Fibroblast of skin of left quadriceps (primary cell): Measurements from ENCODE around the gene MUSK.

Experiments
- DNase-seq, 2 experiments: peaks; one replicate each; pipeline ENCODE4 v3.0.0-alpha.2; 2013; ENCODE audit warnings: low read depth in 2 of 2

Gene MUSK

GRCh38 chr9:110691002-110691549 lies 22.5 kb downstream of the MUSK start:
- DNase-seq, result no peak

- peak in 1 of 2 experiments; percentile 10 for DNase-seq
Measured at GRCh38 chr9:110695846-110696245, 27.3 kb downstream of the MUSK start.

- DNase-seq, result peak in 1 of 2 experiments; percentile 15
Measured at GRCh38 chr9:110700953-110701352, 32.4 kb downstream of the MUSK start.

GRCh38 chr9:110703669-110704068 lies 35.1 kb downstream of the MUSK start:
- DNase-seq, result no peak

- DNase-seq, result no peak
Measured at GRCh38 chr9:110707419-110707818, 38.8 kb downstream of the MUSK start.

GRCh38 chr9:110710420-110710819 lies 41.8 kb downstream of the MUSK start:
- DNase-seq, result no peak

- DNase-seq, result peak in 1 of 2 experiments; percentile 18
Measured at GRCh38 chr9:110712955-110713354, 44.4 kb downstream of the MUSK start.

GRCh38 chr9:110714314-110714713 lies 45.7 kb downstream of the MUSK start:
- no peak for DNase-seq

GRCh38 chr9:110728058-110728457 lies 59.5 kb downstream of the MUSK start:
- no peak for DNase-seq

- DNase-seq, result no peak
Measured at GRCh38 chr9:110729641-110730040, 61.0 kb downstream of the MUSK start.

- no peak for DNase-seq
Measured at GRCh38 chr9:110731437-110732028, 62.9 kb downstream of the MUSK start.

GRCh38 chr9:110738982-110739381 lies 70.4 kb downstream of the MUSK start:
- DNase-seq, result no peak

- DNase-seq, result no peak
Measured at GRCh38 chr9:110742741-110743371, 74.3 kb downstream of the MUSK start.

- peak; percentile 96 for DNase-seq
Measured at GRCh38 chr9:110744715-110745384, 76.3 kb downstream of the MUSK start.

GRCh38 chr9:110745676-110746075 lies 77.1 kb downstream of the MUSK start:
- no peak for DNase-seq

- DNase-seq, result no peak
Measured at GRCh38 chr9:110746211-110746930, 77.8 kb downstream of the MUSK start.

- no peak for DNase-seq
Measured at GRCh38 chr9:110748251-110748893, 79.8 kb downstream of the MUSK start.

- no peak for DNase-seq
Measured at GRCh38 chr9:110750272-110750671, 81.7 kb downstream of the MUSK start.

- no peak for DNase-seq
Measured at GRCh38 chr9:110751971-110752370, 83.4 kb downstream of the MUSK start.

GRCh38 chr9:110752766-110753165 lies 84.2 kb downstream of the MUSK start:
- DNase-seq, result peak; percentile 84 to 87

GRCh38 chr9:110753731-110754231 lies 85.2 kb downstream of the MUSK start:
- peak; percentile 63 to 67 for DNase-seq
